ENCODE results near the gene LCA5. TPM values are rescaled to one million over a fixed set of nuclear protein-coding genes. Genes with fewer than 3 reads are reported as not detected.

LCA5 gene
- total and polyA plus RNA-seq, 8 donors = 1.3 to 7.9 (median 2.6) TPM

GRCh38 chr6:79525272-79526100, 11.7 kb downstream of the LCA5 start:
- no peaks in the 10 kb centered on the region for H3K9me3 ChIP-seq
- 7 to 11% methylated on average over 12 of the region's 12 CpGs for WGBS, 2 donors
- intact Hi-C loops (cut with DNase I) = no loop called here
- H3K27me3 ChIP-seq = no peaks in the 10 kb centered on the region
- no peak overlapping the region for H3K4me3 ChIP-seq
- TF ChIP-seq CTCF (IDR thresholded peaks at IDR 0.05) = no peak
- peak; percentile 84 to 98 (median 92) for ATAC-seq
- no peaks in the 10 kb centered on the region for H3K36me3 ChIP-seq
- H3K4me1 ChIP-seq = peaks cover 11 to 25% (median 22%) of the 10 kb centered on the region in 3 donors
- DNase-seq = peak in 5 of 6 donors; percentile 36 to 77 (median 57)
- no peak for FAIRE-seq
- peak overlapping the region; percentile 31 to 77 (median 64) for H3K27ac ChIP-seq

- H3K36me3 ChIP-seq = no peaks in the 10 kb centered on the region
- DNase-seq = no peak
- 76 to 80% methylated on average over 3 of the region's 3 CpGs for WGBS, 2 donors
- H3K4me3 ChIP-seq = no peak overlapping the region
- no peak for ATAC-seq
- H3K4me1 ChIP-seq = peaks cover 11 to 25% (median 22%) of the 10 kb centered on the region in 3 donors
- peak overlapping the region in 2 of 4 donors; percentile 73 to 77 for H3K27ac ChIP-seq
- H3K9me3 ChIP-seq = no peaks in the 10 kb centered on the region
- intact Hi-C loops (cut with DNase I) = no loop called here
- FAIRE-seq = no peak
- TF ChIP-seq CTCF (IDR thresholded peaks at IDR 0.05) = no peak
- no peaks in the 10 kb centered on the region for H3K27me3 ChIP-seq
These were observed 13.2 kb downstream of the LCA5 start for GRCh38 chr6:79524065-79524464.

- Histone ChIP-seq H3K36me3 (no peaks in the 10 kb centered on the region), H3K27ac (peak overlapping the region in 1 of 4 donors; percentile 13), H3K4me1 (peaks cover 11 to 25% (median 22%) of the 10 kb centered on the region in 3 donors), H3K4me3 (no peak overlapping the region), H3K27me3 (no peaks in the 10 kb centered on the region), H3K9me3 (no peaks in the 10 kb centered on the region)
- 71 to 79% methylated on average over 3 of the region's 3 CpGs for WGBS, 2 donors
- no peak for ATAC-seq
- intact Hi-C loops (cut with DNase I) = no loop called here
- DNase-seq = no peak
- no peak for FAIRE-seq
- no peak for TF ChIP-seq CTCF (IDR thresholded peaks at IDR 0.05)
These were observed 14.6 kb downstream of the LCA5 start for GRCh38 chr6:79522609-79523008.

GRCh38 chr6:79520534-79520933, 16.7 kb downstream of the LCA5 start:
- ATAC-seq (no peak), FAIRE-seq (peak; percentile 41)
- H3K27me3 ChIP-seq = no peaks in the 10 kb centered on the region

More at GRCh38 chr6:79520534-79520933, 16.7 kb downstream of the LCA5 start:
- intact Hi-C loops (cut with DNase I) = no loop called here
- Histone ChIP-seq H3K4me3 (no peak overlapping the region), H3K4me1 (peaks cover 11 to 16% (median 13%) of the 10 kb centered on the region in 3 donors), H3K36me3 (no peaks in the 10 kb centered on the region), H3K9me3 (no peaks in the 10 kb centered on the region), H3K27ac (no peak overlapping the region)
- no peak for TF ChIP-seq CTCF (IDR thresholded peaks at IDR 0.05)
- no peak for DNase-seq
- 95 to 98% methylated on average over 1 of the region's 1 CpG for WGBS, 2 donors

All from pancreas (tissue), 10 donors.